RWPE1 (cell line): Measurements from ENCODE around the gene EEF1A2.
A peak's percentile ranks its signal among the peaks of the same experiment; 100 is the strongest.

ENCODE experiments used
- CTCF ChIA-PET: fragments of 350-600 bp; sonication (Branson Sonifier 250); formaldehyde crosslinking; extraction: SDS; loops from one replicate; lab custom pipeline; 2021; lab: Yijun Ruan, JAX
- POLR2A ChIA-PET: fragments of 400-600 bp; formaldehyde crosslinking; extraction: SDS; loops from one replicate; lab custom pipeline; 2020; ENCODE audit warnings: antibody characterized with exemption; ENCODE audit not compliant: low non-redundant PET; lab: Yijun Ruan, JAX
- DNase-seq: peaks from one replicate; pipeline ENCODE4 v3.0.0; 2012; ENCODE audit warnings: low spot score
- H3K27ac ChIP-seq: fragments of 450-650 bp; 2 replicates; pipeline ENCODE4 v1.5.1; 2017
- CTCF ChIP-seq: fragments of 450-650 bp; conservative IDR thresholded peaks from 2 replicates; pipeline ENCODE4 v1.5.1; 2017; ENCODE audit warnings: low read depth, mild to moderate bottlenecking

EEF1A2 gene

GRCh38 chr20:63529861-63530787, 31.2 kb upstream of the EEF1A2 start:
- ChIA-PET CTCF (interaction anchor here (0.7 to 1.5 kb wide), 2 partner anchors 9 to 34 kb away, joined by 3 to 6 read pairs; no protein-coding TSS in a partner anchor), POLR2A (interaction anchor here (0.6 to 0.7 kb wide), 3 partner anchors 9 to 132 kb away, joined by 3 read pairs; no protein-coding TSS in a partner anchor)
- H3K27ac ChIP-seq = peak overlapping the region; percentile 15
- no peak for TF ChIP-seq CTCF
- no peak for DNase-seq

- no peak for DNase-seq
- ChIA-PET CTCF (interaction anchor here (0.7 to 1.5 kb wide), 3 partner anchors 8 to 33 kb away, joined by 3 to 6 read pairs (median 3); no protein-coding TSS in a partner anchor), POLR2A (interaction anchor here (0.5 to 1.2 kb wide), 5 partner anchors 8 to 132 kb away, joined by 3 to 5 read pairs (median 3); no protein-coding TSS in a partner anchor)
- TF ChIP-seq CTCF = no peak
- peak overlapping the region; percentile 15 for H3K27ac ChIP-seq
These were observed 30.4 kb upstream of the EEF1A2 start for GRCh38 chr20:63529180-63529860.

GRCh38 chr20:63527184-63527583, 28.3 kb upstream of the EEF1A2 start:
- ChIA-PET CTCF (interaction anchor here (1.3 kb wide), 1 partner anchor 218 kb away, joined by 5 read pairs; no protein-coding TSS in a partner anchor), POLR2A (interaction anchor here (0.7 kb wide), 1 partner anchor 206 kb away, joined by 3 read pairs; no protein-coding TSS in a partner anchor)
- peak overlapping the region; percentile 28 for H3K27ac ChIP-seq
- no peak for TF ChIP-seq CTCF
- no peak for DNase-seq

DNA sequence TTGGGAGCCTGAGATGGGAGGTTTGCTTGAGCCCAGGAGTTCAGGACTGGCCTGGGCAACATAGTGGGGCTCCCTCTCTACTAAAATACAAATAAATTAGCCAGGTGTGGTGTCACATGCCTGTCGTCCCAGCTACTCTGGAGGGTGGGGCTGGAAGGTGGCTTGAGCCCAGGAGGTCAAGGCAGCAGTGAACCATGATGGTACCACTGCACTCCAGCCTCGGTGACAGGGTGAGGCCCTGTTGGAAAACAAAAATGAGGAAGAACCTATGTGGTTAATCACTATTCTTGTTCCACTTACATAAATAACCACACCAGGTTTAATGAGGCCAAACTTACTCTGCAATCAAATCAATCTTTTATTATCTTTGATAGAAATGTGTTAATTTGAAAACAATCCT, 27.1 kb upstream of the EEF1A2 start:
- ChIA-PET POLR2A (interaction anchor here (0.7 kb wide), 1 partner anchor 12 kb away, joined by 3 read pairs; no protein-coding TSS in a partner anchor), CTCF (interaction anchor here (0.9 kb wide), 1 partner anchor 12 kb away, joined by 5 read pairs; no protein-coding TSS in a partner anchor)
- peak overlapping the region; percentile 47 for H3K27ac ChIP-seq
- TF ChIP-seq CTCF = no peak
- no peak for DNase-seq

- no peak for DNase-seq
- H3K27ac ChIP-seq = peak overlapping the region; percentile 92
- POLR2A ChIA-PET = no interaction called here
- TF ChIP-seq CTCF = no peak
- CTCF ChIA-PET = interaction anchor here (0.9 kb wide), 1 partner anchor 13 kb away, joined by 5 read pairs; no protein-coding TSS in a partner anchor
These were observed 26.3 kb upstream of the EEF1A2 start for GRCh38 chr20:63525185-63525584.
